ENCODE data around the gene RPTOR.

Gene RPTOR

GRCh38 chr17:80992948-80993624 is 448.4 kb downstream of the RPTOR start:
- DNase-seq, result no peak

DNA sequence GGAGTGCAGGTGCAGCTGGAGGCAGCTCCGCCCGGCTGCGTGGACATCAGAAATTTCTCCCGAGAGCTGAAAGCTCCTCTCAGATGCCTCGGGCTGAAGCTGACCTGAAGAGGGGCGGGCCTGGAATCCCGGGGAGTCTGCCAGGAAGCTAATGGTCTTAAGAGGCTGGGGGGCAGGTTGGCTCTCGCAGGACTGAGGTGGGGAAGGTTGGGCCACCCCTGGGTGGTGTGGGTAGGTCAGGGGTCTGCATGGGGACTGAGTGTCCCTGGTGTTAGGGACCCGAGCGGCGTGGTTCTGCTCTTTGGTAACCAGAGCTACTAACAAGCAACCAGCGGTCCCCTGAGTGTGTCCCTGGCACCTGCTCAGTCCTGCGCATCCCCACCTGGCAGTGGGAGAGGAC is 450.5 kb downstream of the RPTOR start:
- no peak for DNase-seq

- DNase-seq, result no peak
Observed at GRCh38 chr17:80996422-80997305, 452.0 kb downstream of the RPTOR start.

GRCh38 chr17:80997424-80998117 is 452.9 kb downstream of the RPTOR start:
- DNase-seq, result no peak

DNA sequence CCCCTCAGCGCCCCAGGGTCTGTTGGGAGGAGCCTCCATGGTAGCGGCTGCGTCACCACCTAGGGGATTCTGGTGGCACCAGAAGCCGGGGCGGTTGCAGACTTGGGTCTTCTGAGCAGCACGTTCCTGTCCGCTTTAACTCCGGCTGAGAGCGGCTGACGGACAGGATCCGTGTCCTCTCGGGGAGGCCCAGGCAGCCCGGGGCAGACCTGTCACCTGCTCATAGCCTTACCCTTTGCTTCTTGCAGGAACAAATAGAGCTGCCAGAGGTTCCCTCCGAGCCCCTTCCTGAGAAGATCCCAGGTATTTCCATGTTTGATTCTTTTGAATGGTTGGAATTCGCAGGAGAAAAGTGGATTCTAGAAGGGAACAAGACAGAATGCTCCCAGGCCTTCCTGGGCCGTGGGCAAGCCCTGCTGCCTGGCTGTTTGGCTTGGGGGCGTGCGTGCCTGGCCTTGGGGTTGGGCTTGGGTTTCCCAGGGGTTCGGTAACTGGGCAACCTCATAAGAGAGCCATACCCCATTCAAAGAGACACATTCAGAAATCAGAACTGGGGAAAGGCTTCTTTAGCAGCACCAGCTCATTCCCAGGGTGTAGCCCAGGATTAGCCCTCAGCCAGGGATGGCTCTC is 453.6 kb downstream of the RPTOR start:
- no peak for DNase-seq

DNA sequence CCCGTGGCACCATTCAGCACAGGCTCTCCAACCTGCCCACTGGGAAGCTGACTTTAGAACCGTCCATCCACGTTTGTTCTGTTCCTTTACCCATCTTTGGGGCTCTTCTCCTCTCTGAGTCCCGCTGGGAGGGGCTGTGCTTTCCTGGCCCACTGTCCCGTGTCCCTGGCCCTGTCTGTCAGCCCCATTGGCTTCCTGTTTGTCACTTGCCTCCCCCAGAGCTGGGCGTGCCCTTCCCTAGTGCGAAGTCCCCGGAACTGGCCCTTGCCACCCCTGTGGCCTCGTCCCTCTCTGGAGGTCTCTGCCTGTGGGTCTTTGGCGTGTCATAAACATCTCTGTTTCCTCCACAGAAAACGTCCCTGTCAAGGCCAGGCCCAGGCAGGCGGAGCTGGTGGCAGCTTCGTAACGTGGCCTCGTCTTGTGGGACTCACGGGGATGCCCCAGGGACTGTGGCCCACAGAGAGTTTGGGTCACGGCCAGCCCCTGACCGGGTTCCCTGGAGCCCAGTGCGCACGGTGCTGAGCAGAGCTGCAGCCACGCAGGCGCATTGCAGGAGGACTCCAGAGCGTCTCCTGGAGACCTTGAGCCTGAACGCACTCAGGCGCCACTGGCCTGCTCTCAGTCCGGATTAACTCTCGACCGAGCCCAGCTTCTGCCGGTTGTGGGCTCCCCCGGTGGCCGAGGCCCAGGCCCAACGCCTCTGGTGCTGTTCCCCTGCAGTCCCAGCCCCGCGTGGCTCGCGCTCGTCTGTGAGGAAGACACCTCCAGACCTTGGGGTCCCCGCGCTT is 454.3 kb downstream of the RPTOR start:
- DNase-seq, result no peak

DNA sequence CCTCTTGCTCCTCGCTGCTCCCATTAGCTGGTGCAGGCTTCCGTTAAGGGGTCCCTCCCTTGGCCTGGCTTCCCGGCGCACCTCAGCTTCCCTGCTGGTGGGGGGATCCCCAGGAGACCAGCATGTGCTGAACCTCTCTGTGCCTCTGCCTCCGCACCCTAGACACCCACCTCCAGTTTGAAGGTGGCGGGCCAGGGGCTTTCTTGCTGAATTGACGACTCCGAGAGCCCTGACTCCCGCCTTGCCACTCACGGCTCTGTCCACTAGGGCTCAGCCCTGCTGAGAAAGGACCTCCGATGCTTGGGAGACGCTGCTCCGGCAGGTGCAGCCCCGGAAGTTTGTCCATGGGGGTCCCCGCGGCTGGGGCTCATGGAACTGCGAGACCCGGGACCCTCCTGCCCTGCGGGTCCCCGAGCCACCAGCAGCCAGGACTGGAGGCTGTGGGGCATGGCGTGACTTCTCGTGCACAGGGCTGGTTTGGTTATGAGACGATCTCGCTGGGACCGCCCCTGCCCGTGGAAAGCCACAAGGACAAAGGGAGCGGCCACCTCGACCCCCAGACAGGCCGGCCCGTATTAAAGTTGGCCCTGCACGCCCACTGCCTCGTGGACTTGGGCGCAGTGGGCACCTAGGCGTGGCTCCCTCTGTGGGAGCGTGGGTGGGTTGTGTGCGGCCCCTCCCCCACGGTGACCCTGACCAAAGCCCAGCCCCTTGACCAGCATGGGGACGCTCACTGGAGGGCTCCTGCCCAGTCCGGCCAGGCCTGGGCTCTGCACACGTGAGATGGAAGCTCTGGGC is 455.1 kb downstream of the RPTOR start:
- DNase-seq, result no peak

GRCh38 chr17:81000334-81000630 is 455.6 kb downstream of the RPTOR start:
- no peak for DNase-seq

DNA sequence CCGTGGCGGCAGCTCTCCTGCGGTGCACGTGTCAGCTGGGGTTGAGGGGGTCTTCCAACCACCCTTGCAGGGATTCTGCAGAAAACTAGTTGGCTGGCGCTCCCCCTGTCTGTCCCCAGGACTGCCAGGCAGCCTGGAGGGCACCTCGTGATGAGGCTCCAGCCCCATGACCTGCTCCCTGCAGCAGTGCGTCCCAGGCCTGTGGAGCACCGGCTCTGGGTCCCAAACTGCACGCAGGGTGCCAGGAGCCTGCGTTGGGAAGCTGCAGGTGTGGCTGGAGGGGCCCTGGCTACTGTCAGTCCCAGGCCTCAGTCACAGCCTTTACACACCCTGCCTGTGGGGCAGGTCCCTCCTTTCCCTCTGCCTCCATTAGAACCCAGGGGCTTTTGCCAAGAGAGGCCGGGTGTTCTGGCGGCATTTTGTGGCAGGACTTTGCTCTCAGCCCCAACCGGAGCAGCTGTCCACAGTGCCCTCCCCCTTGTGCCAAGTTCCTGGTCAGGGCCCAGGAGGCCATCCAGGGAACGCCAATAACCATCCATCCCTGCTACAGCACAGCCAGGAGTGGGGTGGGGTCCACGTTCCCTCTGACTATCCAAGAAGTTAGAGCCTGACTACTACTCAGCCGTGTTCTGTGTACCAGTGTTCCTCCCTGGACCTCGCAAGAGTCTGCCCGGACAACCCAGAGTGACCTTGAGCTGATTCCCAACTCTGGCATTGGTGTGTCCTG is 456.2 kb downstream of the RPTOR start:
- no peak for DNase-seq

- DNase-seq, result no peak
Observed at GRCh38 chr17:81002013-81002384, 457.4 kb downstream of the RPTOR start.

DNA sequence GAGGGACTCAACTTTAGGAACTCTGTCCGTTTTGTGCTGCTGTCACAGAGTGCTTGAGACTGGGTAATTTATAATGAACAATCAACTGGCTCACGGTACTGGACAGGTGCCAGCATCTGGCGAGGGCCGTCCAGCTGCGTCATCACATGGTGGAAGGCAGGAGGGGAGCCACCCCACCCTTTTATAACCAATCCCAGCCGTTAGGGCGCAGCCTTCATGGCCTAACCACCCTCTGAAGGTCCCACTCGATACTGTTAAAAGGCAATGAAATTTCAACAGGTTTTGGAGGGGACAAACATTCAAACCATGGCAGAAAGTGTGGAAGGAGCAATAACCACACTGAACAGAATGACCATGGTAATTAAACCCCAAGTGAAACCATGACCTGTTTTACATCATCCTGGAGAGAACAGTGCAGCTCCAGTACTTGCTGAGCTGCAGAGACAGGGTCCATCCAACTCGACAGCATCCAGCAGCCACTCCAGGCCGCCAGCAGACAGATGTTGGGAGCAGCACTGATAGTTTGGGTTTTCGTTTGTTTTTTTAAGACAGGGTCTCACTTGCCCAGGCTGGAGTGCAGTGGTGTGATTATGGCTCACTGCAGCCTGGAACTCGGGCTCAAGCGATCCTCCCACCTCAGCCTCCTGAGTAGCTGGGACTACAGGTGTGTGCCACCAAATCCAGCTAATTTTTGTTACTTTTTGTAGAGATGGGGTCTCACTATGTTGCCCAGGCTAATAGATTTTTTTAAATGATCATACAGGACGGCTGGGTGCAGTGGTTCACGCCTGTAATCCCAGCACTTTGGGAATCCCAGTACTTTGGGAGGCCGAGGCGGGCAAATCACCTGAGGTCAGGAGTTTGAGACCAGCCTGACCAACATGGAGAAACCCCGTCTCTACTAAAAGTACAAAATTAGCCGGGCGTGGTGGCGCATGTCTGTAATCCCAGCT is 458.0 kb downstream of the RPTOR start:
- no peak for DNase-seq

GRCh38 chr17:81003711-81004475 is 459.3 kb downstream of the RPTOR start:
- no peak for DNase-seq

GRCh38 chr17:81006891-81007290 is 462.3 kb downstream of the RPTOR start:
- no peak for DNase-seq

- no peak for DNase-seq
Observed at GRCh38 chr17:81008140-81008539, 463.5 kb downstream of the RPTOR start.

- no peak for DNase-seq
Observed at GRCh38 chr17:81009136-81009535, 464.5 kb downstream of the RPTOR start.

GRCh38 chr17:81010935-81011334 is 466.3 kb downstream of the RPTOR start:
- DNase-seq, result no peak

GRCh38 chr17:81011951-81012350 is 467.3 kb downstream of the RPTOR start:
- DNase-seq, result no peak

DNA sequence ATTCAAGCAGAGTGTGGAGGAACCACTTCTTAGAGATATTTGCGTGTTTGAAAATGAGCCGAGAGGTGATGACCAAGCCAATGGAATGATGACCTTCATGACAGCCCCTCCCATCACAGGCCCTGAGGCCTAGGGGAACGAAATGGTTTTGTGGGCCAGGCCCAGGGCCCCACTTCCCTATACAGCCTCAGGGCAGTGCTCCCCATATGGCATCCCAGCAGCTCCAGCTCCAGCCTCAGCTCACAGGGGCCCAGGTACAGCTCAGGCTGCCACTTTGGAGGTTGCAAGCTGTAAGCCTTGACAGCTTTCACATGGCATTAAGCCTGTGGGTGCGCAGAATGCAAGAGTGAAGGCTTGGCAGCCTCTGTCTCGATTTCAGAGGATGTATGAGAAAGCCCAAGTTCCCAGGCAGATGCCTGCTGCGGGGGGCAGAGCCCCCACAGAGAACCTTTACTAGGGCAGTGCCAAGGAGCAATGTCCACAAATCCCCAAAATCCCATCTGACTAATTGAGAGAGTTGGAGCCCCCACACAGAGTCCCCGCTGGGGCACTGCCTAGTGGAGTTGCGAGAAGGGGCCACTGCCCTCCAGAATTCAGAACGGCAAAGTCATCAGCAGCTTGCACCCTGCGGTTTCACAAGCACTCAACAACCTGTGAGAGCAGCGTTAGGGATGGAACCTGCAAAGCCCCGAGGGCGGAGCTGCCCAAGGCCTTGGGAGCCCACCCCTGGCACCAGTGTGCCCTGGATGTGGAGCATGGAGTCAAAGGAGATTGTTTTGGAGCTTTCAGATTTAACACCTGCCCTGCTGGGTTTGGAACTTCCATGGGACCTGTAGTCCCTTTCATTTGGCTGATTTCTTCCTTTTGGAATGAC is 468.2 kb downstream of the RPTOR start:
- DNase-seq, result no peak

Data from NCI-H1694 (cell line).